ENCODE data around the gene TSPAN18. TPM values are rescaled to one million over a fixed set of nuclear protein-coding genes. Genes with fewer than 3 reads are reported as not detected.

The TSPAN18 gene
- total RNA-seq, 4 donors from 2014 or later: 0.34 to 11.5 (median 2.7) TPM

DNA sequence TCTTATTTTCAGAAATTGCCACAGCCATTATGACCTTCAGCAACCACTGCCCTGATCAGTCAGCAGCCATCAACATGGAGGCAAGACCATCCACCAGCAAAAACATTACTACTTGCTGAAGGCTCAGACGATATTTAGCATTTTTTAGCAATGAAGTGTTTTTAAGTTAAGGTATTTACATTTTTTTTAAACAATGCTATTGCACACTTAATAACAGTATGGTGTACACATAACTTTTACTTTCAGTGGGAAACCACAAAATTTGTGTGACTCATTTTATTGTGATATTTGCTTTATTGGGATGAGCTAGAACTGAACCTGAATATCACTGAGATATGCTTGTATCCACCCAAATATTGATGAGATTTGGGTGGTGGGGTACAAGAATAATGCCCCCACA is 110.9 kb downstream of the TSPAN18 start:
- TF ChIP-seq, protein P1, sequence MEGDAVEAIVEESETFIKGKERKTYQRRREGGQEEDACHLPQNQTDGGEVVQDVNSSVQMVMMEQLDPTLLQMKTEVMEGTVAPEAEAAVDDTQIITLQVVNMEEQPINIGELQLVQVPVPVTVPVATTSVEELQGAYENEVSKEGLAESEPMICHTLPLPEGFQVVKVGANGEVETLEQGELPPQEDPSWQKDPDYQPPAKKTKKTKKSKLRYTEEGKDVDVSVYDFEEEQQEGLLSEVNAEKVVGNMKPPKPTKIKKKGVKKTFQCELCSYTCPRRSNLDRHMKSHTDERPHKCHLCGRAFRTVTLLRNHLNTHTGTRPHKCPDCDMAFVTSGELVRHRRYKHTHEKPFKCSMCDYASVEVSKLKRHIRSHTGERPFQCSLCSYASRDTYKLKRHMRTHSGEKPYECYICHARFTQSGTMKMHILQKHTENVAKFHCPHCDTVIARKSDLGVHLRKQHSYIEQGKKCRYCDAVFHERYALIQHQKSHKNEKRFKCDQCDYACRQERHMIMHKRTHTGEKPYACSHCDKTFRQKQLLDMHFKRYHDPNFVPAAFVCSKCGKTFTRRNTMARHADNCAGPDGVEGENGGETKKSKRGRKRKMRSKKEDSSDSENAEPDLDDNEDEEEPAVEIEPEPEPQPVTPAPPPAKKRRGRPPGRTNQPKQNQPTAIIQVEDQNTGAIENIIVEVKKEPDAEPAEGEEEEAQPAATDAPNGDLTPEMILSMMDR (IDR thresholded peaks at IDR 0.05; ENCODE audit: low read depth): no peak

DNA sequence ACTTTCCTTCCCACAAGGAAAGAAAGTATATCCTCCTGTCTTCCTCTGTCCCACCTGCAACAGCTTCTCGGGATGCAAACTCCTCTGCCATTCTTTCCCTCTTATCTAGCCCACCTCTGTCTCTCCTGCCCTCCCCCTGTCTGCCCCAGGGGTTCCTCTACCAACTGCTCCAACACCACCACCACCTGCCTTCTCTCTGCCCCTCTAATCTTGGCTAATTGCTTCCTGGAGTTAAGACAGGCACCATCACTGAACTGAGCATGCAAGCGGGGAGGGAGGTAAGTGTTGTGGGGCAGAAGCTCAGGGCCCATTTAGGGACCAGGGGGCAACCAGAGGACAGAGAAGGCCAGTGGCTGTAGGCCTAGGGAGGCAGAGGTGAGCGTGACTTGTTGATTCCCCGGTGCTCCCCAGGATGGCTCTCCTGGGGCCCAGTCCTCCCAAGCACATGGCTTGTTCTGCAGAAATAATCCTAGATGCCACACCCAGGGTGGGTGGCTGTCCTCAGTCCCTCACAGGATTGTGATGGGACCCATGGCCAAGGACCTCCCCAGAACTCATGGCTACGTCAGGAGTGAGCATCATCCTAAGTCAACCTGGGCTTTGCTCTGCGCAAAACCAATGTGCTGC is 112.8 kb downstream of the TSPAN18 start:
- TF ChIP-seq, protein P1 (IDR thresholded peaks at IDR 0.05; ENCODE audit: low read depth): no peak

DNA sequence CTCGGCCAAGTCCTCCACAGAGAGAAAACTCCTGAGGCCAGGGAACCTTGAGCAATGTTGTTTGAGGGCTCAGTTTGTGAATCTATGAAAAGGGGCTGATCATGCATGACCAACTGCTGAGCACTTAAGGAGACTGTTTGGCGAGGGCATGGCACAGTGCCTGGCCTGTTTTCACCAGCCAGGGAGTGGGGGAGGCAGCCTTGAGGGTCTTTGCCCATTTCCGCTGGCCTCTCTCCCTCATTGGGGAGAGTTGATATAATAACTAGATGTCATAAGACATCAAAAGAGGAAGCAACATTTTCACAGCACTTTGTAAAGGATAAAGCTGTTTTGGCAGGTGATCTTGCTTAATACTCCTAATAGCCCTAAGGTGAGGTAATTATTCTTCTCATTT is 113.3 kb downstream of the TSPAN18 start:
- TF ChIP-seq, protein P1 (IDR thresholded peaks at IDR 0.05; ENCODE audit: low read depth): no peak

DNA sequence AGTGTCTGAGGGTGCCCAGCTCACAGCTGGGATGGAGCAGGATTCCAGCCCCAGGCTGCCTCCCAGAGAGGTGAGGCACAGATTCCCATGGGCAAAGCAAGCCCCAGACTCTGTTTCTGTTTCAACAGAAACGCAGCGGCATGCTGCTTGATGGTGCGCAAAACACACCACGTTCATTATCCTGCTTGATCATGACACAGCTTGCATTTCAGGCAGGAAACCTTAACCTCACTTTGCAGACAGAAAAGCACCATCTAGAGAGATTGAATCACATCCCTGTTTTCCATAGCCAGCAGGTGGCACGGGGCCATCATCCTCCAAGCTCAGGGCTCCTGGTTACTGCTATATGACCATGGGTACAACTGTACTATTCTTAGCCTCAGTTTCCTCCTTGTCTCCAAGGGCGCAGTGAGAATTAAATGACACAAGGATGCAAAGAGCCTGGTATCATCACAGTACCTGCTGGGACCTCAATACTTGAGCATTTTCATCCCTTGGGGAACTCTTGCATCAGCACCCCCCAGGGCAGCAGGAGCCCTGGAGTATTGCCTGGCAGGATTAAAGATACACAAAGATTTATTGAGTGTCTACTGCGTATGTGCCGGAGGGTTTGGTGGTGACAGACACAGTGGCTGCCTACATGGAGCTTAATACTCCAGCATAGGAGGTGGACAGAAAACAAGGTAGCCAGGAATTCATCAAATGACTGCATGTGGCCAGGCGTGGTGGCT is 113.9 kb downstream of the TSPAN18 start:
- TF ChIP-seq, protein P1 (IDR thresholded peaks at IDR 0.05; ENCODE audit: low read depth): no peak

DNA sequence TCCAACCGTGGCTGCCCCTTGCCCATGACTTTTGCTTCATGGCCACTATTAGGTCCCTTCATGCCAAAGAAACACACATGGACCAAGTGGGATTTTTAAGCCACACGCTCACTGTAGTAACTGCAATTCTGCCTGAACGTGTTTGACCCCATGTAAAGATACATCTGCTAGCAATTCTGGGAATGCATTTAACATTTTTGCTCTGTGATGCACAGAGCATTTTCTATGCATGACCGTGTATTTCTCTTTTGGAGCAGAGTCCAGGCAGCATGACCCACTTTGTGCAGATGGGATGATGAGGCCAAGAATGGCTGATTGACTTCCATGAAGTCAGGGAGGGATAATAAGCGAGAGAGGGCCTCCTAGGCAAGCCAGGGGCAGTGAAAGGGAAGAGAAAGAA is 115.5 kb downstream of the TSPAN18 start:
- TF ChIP-seq, protein P1 (IDR thresholded peaks at IDR 0.05; ENCODE audit: low read depth): no peak

DNA sequence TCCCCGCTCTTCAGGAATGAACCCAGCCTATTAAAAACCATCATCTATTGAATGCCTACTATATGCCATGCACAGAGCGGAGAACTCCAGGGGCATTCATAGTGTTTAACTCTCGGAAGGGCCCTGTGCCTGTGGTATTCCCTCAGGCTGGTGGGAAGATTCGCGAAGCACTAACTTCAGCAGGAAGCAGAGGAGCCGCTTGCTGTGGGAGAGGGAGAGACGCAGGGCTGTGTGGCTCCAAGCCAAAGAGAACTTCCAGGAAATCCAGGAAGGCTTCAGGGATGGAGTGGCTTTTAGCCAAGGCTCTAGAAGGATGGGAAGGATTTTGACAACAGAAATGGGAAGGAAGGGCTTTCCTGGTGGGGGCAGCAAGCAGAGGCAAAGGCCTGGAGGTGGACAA is 120.1 kb downstream of the TSPAN18 start:
- TF ChIP-seq, protein P1 (IDR thresholded peaks at IDR 0.05; ENCODE audit: low read depth): no peak

DNA sequence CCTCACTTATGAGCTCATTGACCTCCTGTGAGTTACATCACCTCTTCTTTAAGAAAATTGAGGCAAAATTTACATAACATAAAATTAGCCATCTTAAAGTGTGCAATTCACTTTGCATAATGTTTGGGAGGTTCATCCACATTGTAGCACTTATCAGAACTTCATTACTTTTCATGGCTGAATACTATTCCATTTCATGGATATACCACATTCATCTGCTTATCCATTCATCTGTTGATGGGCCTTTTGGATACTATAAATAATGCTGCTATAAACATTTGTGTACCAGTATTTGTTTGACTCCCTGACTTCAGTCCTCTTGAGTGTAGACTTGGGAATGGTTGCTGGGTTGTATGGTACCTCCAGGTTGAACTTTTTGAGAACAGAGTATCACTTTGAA is 120.6 kb downstream of the TSPAN18 start:
- TF ChIP-seq, protein P1 (IDR thresholded peaks at IDR 0.05; ENCODE audit: low read depth): no peak
